LNCaP clone FGC (cell line): ENCODE results near the gene FBH1.

Experiments used
- DNase-seq: peaks from one replicate; pipeline ENCODE4 v3.0.0-alpha.2; 2011; ENCODE audit warnings: low read depth
- H3K4me3 ChIP-seq: 2 replicates; pipeline ENCODE4 v1.5.1; 2011; ENCODE audit warnings: mild to moderate bottlenecking, low read depth, low read length, control low read depth
- CTCF ChIP-seq: IDR thresholded peaks from 2 replicates; pipeline ENCODE4 v1.5.1; 2012; ENCODE audit warnings: mild to moderate bottlenecking; ENCODE audit not compliant: control insufficient read depth, insufficient read depth; ENCODE audit errors: extremely low read depth

FBH1 gene

GRCh38 chr10:5935628-5936027, 45.6 kb downstream of the FBH1 start:
- H3K4me3 ChIP-seq: no peak overlapping the region
- no peak for DNase-seq
- TF ChIP-seq CTCF: no peak

- DNase-seq: no peak
- TF ChIP-seq CTCF: no peak
- H3K4me3 ChIP-seq: no peak overlapping the region
These were observed 47.0 kb downstream of the FBH1 start for GRCh38 chr10:5937016-5937415.

GRCh38 chr10:5938291-5938690, 48.2 kb downstream of the FBH1 start:
- no peak for TF ChIP-seq CTCF
- H3K4me3 ChIP-seq: no peak overlapping the region
- DNase-seq: no peak

GRCh38 chr10:5940807-5941218, 50.8 kb downstream of the FBH1 start:
- no peak for TF ChIP-seq CTCF
- no peak for DNase-seq
- H3K4me3 ChIP-seq: no peak overlapping the region

GRCh38 chr10:5941579-5941978, 51.5 kb downstream of the FBH1 start:
- no peak for DNase-seq
- no peak for TF ChIP-seq CTCF
- H3K4me3 ChIP-seq: no peak overlapping the region

- no peak overlapping the region for H3K4me3 ChIP-seq
- TF ChIP-seq CTCF: no peak
- no peak for DNase-seq
These were observed 52.0 kb downstream of the FBH1 start for GRCh38 chr10:5942001-5942400.

- no peak for TF ChIP-seq CTCF
- no peak overlapping the region for H3K4me3 ChIP-seq
- no peak for DNase-seq
These were observed 52.4 kb downstream of the FBH1 start for GRCh38 chr10:5942474-5942873.
